Caco-2 (cell line): Measurements from ENCODE around the gene CDON. TPM values are rescaled to one million over a fixed set of nuclear protein-coding genes. Genes with fewer than 3 reads are reported as not detected.

Source experiments
- BruUV-seq: library from RNA; stranded (reverse); fragments of 400-500 nt; replicated peaks from 2 replicates; lab custom pipeline; 2021; lab: Mats Ljungman, UMichigan
- CTCF ChIA-PET: fragments of 300-600 bp; sonication (Branson Sonifier 250); formaldehyde crosslinking; loops from one replicate; lab custom pipeline; 2022; ENCODE audit warnings: antibody characterized with exemption; lab: Charles Lee
- POLR2A ChIA-PET: fragments of 300-600 bp; sonication (Branson Sonifier 250); formaldehyde crosslinking; loops from one replicate; lab custom pipeline; 2022; ENCODE audit warnings: antibody characterized with exemption; lab: Charles Lee
- DNase-seq, 2 experiments: peaks; one replicate each; pipeline versions ENCODE4 v3.0.0 to v3.0.0-alpha.2; 2020 to 2022
- H3K27me3 ChIP-seq: replicated peaks from 2 replicates; pipeline ENCODE4 v1.6.0; 2011; ENCODE audit warnings: low read length; ENCODE audit not compliant: control insufficient read depth, insufficient read depth
- H3K36me3 ChIP-seq: 2 replicates; pipeline ENCODE4 v1.5.1; 2011; ENCODE audit warnings: low read length; ENCODE audit not compliant: control insufficient read depth, insufficient read depth
- H3K4me1 ChIP-seq: fragments of 250-450 bp; sonication (Bioruptor Pico); 2 replicates; pipeline ENCODE4 v1.5.1; 2020; ENCODE audit warnings: mild to moderate bottlenecking
- H3K4me3 ChIP-seq: 2 replicates; pipeline ENCODE4 v1.5.1; 2011; ENCODE audit warnings: low read depth, mild to moderate bottlenecking, control low read depth, low read length
- H3K9me3 ChIP-seq: fragments of 250-450 bp; sonication (Bioruptor Pico); 2 replicates; pipeline ENCODE4 v1.5.1; 2020; ENCODE audit warnings: mild to moderate bottlenecking, moderate library complexity
- H3K27ac Mint-ChIP-seq: one replicate; pipeline ENCODE4 v1.8.0; 2022; ENCODE audit warnings: mixed read lengths; ENCODE audit not compliant: unreplicated experiment
- H3K27me3 Mint-ChIP-seq: one replicate; pipeline ENCODE4 v1.8.0; 2022; ENCODE audit warnings: mixed read lengths; ENCODE audit not compliant: insufficient read depth, unreplicated experiment
- H3K36me3 Mint-ChIP-seq: one replicate; pipeline ENCODE4 v1.8.0; 2022; ENCODE audit warnings: mild to moderate bottlenecking, mixed read lengths; ENCODE audit not compliant: insufficient read depth, unreplicated experiment
- H3K4me1 Mint-ChIP-seq: one replicate; pipeline ENCODE4 v1.8.0; 2022; ENCODE audit warnings: low read depth, mixed read lengths; ENCODE audit not compliant: unreplicated experiment
- H3K4me3 Mint-ChIP-seq: one replicate; pipeline ENCODE4 v1.8.0; 2022; ENCODE audit warnings: mild to moderate bottlenecking, moderate library complexity, mixed read lengths; ENCODE audit not compliant: unreplicated experiment
- H3K9me3 Mint-ChIP-seq: one replicate; pipeline ENCODE4 v1.8.0; 2022; ENCODE audit warnings: mixed read lengths; ENCODE audit not compliant: unreplicated experiment
- CTCF ChIP-seq, 2 experiments: fragments of 200-600 bp in 1 of 2; IDR thresholded peaks; 1 replicate in 1 of 2; 2 replicates in 1 of 2; pipeline versions ENCODE4 v1.5.1 to v1.8.0; 2011 to 2022; ENCODE audit warnings: antibody characterized with exemption in 1 of 2, control low read depth in 1 of 2, inconsistent platforms in 1 of 2, low read depth in 1 of 2, low read length in 1 of 2, mild to moderate bottlenecking in 1 of 2, moderate library complexity in 1 of 2; ENCODE audit not compliant: insufficient read depth in 1 of 2, severe bottlenecking in 1 of 2, unreplicated experiment in 1 of 2
- intact Hi-C: fragments of 100-400 bp; cut with micrococcal nuclease; formaldehyde crosslinking; loops from one replicate; pipeline ENCODE4 v1.10.0; 2022; ENCODE audit not compliant: unreplicated experiment
- total RNA-seq: library from RNA; stranded (reverse); gene quantifications from 2 replicates; pipeline ENCODE4 v1.2.3, GENCODE V29; 2022

The CDON gene
- total RNA-seq, 1 experiment from 2014 or later: 6.8 TPM

GRCh38 chr11:125945011-125945796, 117.5 kb downstream of the CDON start:
- POLR2A ChIA-PET: no interaction called here
- H3K27me3 ChIP-seq: 0 out of 2 replicates have a peak, but pooled peaks cover 1% of the 10 kb centered on the region
- Mint-ChIP-seq H3K4me1 (peaks cover 5% of the 10 kb centered on the region), H3K27me3 (peaks cover 6% of the 10 kb centered on the region), H3K9me3 (no peaks in the 10 kb centered on the region), H3K27ac (no peak overlapping the region), H3K36me3 (no peaks in the 10 kb centered on the region), H3K4me3 (no peak overlapping the region)
- H3K36me3 ChIP-seq: no peaks in the 10 kb centered on the region
- intact Hi-C loops: no loop called here
- TF ChIP-seq CTCF (IDR thresholded peaks at IDR 0.05; ENCODE audit: insufficient read depth in 1 of 2, low read depth in 1 of 2, low read length in 1 of 2, severe bottlenecking in 1 of 2, unreplicated experiment in 1 of 2): no peak
- DNase-seq: no peak
- no peak overlapping the region for H3K4me3 ChIP-seq
- CTCF ChIA-PET: interaction anchor here (1.1 to 2.5 kb wide), 2 partner anchors 116 to 249 kb away, joined by 4 to 11 read pairs; no protein-coding TSS in a partner anchor
- no peaks in the 10 kb centered on the region for H3K4me1 ChIP-seq
- no TSS peak for BruUV-seq
- H3K9me3 ChIP-seq: no peaks in the 10 kb centered on the region

- no peaks in the 10 kb centered on the region for H3K9me3 Mint-ChIP-seq
- H3K9me3 ChIP-seq: no peaks in the 10 kb centered on the region
- H3K36me3 ChIP-seq: no peaks in the 10 kb centered on the region
- H3K4me3 ChIP-seq: no peak overlapping the region
- BruUV-seq: no TSS peak
- H3K4me3 Mint-ChIP-seq: no peak overlapping the region
- H3K4me1 ChIP-seq: no peaks in the 10 kb centered on the region
- intact Hi-C loops: no loop called here
- H3K36me3 Mint-ChIP-seq: no peaks in the 10 kb centered on the region
- DNase-seq: no peak
- H3K27me3 ChIP-seq: 0 out of 2 replicates have a peak, but pooled peaks cover 1% of the 10 kb centered on the region
- peaks cover 5% of the 10 kb centered on the region for H3K4me1 Mint-ChIP-seq
- H3K27me3 Mint-ChIP-seq: peaks cover 6% of the 10 kb centered on the region
- no peak for TF ChIP-seq CTCF (IDR thresholded peaks at IDR 0.05; ENCODE audit: insufficient read depth in 1 of 2, low read depth in 1 of 2, low read length in 1 of 2, severe bottlenecking in 1 of 2, unreplicated experiment in 1 of 2)
- POLR2A ChIA-PET: no interaction called here
- H3K27ac Mint-ChIP-seq: no peak overlapping the region
- CTCF ChIA-PET: interaction anchor here (1.1 to 2.5 kb wide), 2 partner anchors 117 to 249 kb away, joined by 4 to 11 read pairs; no protein-coding TSS in a partner anchor
These were observed 118.2 kb downstream of the CDON start for GRCh38 chr11:125944350-125945010.

- H3K36me3 Mint-ChIP-seq: no peaks in the 10 kb centered on the region
These were observed 118.9 kb downstream of the CDON start for GRCh38 chr11:125943661-125944349.

More at GRCh38 chr11:125943661-125944349, 118.9 kb downstream of the CDON start:
- Histone ChIP-seq H3K27me3 (0 out of 2 replicates have a peak, but pooled peaks cover 1% of the 10 kb centered on the region), H3K9me3 (no peaks in the 10 kb centered on the region), H3K36me3 (no peaks in the 10 kb centered on the region), H3K4me3 (no peak overlapping the region), H3K4me1 (no peaks in the 10 kb centered on the region)
- no TSS peak for BruUV-seq
- Mint-ChIP-seq H3K9me3 (no peaks in the 10 kb centered on the region), H3K27ac (no peak overlapping the region), H3K4me1 (peaks cover 5% of the 10 kb centered on the region), H3K4me3 (no peak overlapping the region), H3K27me3 (peaks cover 6% of the 10 kb centered on the region)
- ChIA-PET POLR2A (no interaction called here), CTCF (interaction anchor here (2.5 to 4.1 kb wide), 2 partner anchors 118 to 250 kb away, joined by 11 to 32 read pairs; partner anchors contain the start of gene CDON)
- no peak for DNase-seq
- no peak for TF ChIP-seq CTCF (IDR thresholded peaks at IDR 0.05; ENCODE audit: insufficient read depth in 1 of 2, low read depth in 1 of 2, low read length in 1 of 2, severe bottlenecking in 1 of 2, unreplicated experiment in 1 of 2)
- intact Hi-C loops: no loop called here
